PC-3 (cell line): ENCODE data around the gene PTPN14.

Experiments used
- EZH2 ChIP-seq: fragments of 300-600 bp; sonication (generic); IDR thresholded peaks from one replicate; pipeline ENCODE4 v1.6.1; 2017; ENCODE audit warnings: antibody characterized with exemption, mild to moderate bottlenecking, low read length; ENCODE audit not compliant: unreplicated experiment
- EZH2phosphoT487 ChIP-seq: fragments of 300-600 bp; sonication (generic); IDR thresholded peaks from 2 replicates; pipeline ENCODE4 v1.6.1; 2018; ENCODE audit warnings: mild to moderate bottlenecking, antibody characterized with exemption, low read length, borderline replicate concordance
- TF ChIP-seq, protein P1 (sequence below): fragments of 300-600 bp; sonication (generic); conservative IDR thresholded peaks from 2 replicates; pipeline ENCODE4 v1.5.1; 2017; ENCODE audit warnings: antibody characterized with exemption, low read depth, mild to moderate bottlenecking, low read length

DNA sequence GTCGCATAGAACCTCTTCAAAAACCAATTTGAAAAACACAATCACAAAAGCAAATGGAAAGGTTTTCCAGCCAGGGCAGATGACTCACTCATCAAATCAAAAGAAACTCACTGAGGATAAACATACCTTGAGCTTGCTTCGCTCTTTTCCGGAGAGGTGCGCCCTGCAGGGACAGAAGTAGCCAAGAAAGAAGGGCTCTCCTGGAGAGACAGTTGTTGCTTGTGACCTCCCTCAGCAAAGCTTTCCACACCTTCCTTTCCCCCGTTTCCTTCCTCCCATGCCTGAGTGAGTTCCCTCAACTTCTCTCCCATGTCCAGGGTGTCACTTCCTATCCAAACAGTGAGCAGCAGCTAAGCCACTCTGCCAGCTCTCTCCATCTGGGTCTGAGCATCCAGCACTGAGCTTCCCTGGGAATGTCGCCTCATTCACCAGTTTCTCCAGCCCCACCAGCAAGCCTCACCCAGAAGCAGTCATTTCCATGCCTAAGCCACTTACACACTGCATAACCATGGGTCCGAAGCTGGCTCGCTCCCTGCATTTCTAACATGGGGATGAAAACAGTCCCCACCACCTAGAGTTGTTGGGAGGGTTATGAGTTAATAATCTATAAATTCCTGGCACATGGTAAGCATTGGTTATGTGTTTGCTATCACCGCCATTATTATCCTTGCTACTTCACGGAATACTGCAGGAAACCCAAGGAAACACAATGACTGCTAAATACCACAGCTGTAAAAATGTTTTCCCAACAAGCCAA is 75.0 kb downstream of the PTPN14 start:
- TF ChIP-seq, protein P1, sequence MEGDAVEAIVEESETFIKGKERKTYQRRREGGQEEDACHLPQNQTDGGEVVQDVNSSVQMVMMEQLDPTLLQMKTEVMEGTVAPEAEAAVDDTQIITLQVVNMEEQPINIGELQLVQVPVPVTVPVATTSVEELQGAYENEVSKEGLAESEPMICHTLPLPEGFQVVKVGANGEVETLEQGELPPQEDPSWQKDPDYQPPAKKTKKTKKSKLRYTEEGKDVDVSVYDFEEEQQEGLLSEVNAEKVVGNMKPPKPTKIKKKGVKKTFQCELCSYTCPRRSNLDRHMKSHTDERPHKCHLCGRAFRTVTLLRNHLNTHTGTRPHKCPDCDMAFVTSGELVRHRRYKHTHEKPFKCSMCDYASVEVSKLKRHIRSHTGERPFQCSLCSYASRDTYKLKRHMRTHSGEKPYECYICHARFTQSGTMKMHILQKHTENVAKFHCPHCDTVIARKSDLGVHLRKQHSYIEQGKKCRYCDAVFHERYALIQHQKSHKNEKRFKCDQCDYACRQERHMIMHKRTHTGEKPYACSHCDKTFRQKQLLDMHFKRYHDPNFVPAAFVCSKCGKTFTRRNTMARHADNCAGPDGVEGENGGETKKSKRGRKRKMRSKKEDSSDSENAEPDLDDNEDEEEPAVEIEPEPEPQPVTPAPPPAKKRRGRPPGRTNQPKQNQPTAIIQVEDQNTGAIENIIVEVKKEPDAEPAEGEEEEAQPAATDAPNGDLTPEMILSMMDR = no peak
- TF ChIP-seq EZH2 (no peak), EZH2phosphoT487 (no peak)
